Liver (tissue), 3 donors: ENCODE data around the gene TMEM140.

Source experiments
- ATF3 ChIP-seq: IDR thresholded peaks from 2 replicates; pipeline ENCODE4 v1.6.1; 2016; ENCODE audit warnings: antibody characterized with exemption
- CTCF ChIP-seq: fragments of 150-350 bp; IDR thresholded peaks from 2 replicates; pipeline ENCODE4 v1.5.1; 2017; ENCODE audit warnings: improper control_type of control experiment, low read depth, low read length; ENCODE audit not compliant: missing input control
- EGR1 ChIP-seq, 2 donors: IDR thresholded peaks; 2 replicates each; pipeline ENCODE4 v1.6.1; 2016 to 2018; ENCODE audit warnings: antibody characterized with exemption in 2 of 2, low read depth in 2 of 2
- GABPA ChIP-seq, 2 donors: IDR thresholded peaks in 1 of 2; conservative IDR thresholded peaks in 1 of 2; 2 replicates each; pipeline ENCODE4 v1.6.1; 2016; ENCODE audit warnings: antibody characterized with exemption in 2 of 2, mild to moderate bottlenecking in 1 of 2, moderate library complexity in 1 of 2
- JUND ChIP-seq, 2 donors: IDR thresholded peaks; 2 replicates each; pipeline ENCODE4 v1.6.1; 2016; ENCODE audit warnings: antibody characterized with exemption in 2 of 2
- MAX ChIP-seq: IDR thresholded peaks from 2 replicates; pipeline ENCODE4 v1.6.1; 2016; ENCODE audit warnings: antibody characterized with exemption
- NR2F2 ChIP-seq: IDR thresholded peaks from 2 replicates; pipeline ENCODE4 v1.6.1; 2016; ENCODE audit warnings: antibody characterized with exemption
- RAD21 ChIP-seq, 2 donors: IDR thresholded peaks; 2 replicates each; pipeline ENCODE4 v1.6.1; 2016; ENCODE audit warnings: antibody characterized with exemption in 2 of 2, mild to moderate bottlenecking in 2 of 2
- REST ChIP-seq: IDR thresholded peaks from 2 replicates; pipeline ENCODE4 v1.6.1; 2016; ENCODE audit warnings: antibody characterized with exemption, mild to moderate bottlenecking
- RXRA ChIP-seq, 2 donors: IDR thresholded peaks; 2 replicates each; pipeline ENCODE4 v1.6.1; 2017 to 2018; ENCODE audit warnings: antibody characterized with exemption in 2 of 2, mild to moderate bottlenecking in 1 of 2
- SP1 ChIP-seq: IDR thresholded peaks from 2 replicates; pipeline ENCODE4 v1.6.1; 2018; ENCODE audit warnings: antibody characterized with exemption, mild to moderate bottlenecking
- TAF1 ChIP-seq: conservative IDR thresholded peaks from 2 replicates; pipeline ENCODE4 v1.6.1; 2016; ENCODE audit warnings: antibody characterized with exemption, mild to moderate bottlenecking
- YY1 ChIP-seq: IDR thresholded peaks from 2 replicates; pipeline ENCODE4 v1.6.1; 2016; ENCODE audit warnings: antibody characterized with exemption, mild to moderate bottlenecking
- ZBTB33 ChIP-seq: IDR thresholded peaks from 2 replicates; pipeline ENCODE4 v1.6.1; 2016; ENCODE audit warnings: antibody characterized with exemption
- donor health status: healthy.
- donor health status: healthy.

GRCh38 chr7:135143885-135144668 lies 3.8 kb upstream of the TMEM140 start:
- TF ChIP-seq CTCF (no peak), ATF3 (no peak), TAF1 (no peak), YY1 (no peak), SP1 (peak; percentile 34), RAD21 (IDR thresholded peaks at IDR 0.05) (peak in 1 of 2 donors; percentile 16), GABPA (IDR thresholded peaks at IDR 0.05 in 1 of 2, conservative IDR thresholded peaks at IDR 0.05 in 1 of 2) (no peak), MAX (no peak), JUND (IDR thresholded peaks at IDR 0.05) (no peak), EGR1 (IDR thresholded peaks at IDR 0.05; ENCODE audit: low read depth in 2 of 2) (no peak), ZBTB33 (no peak), REST (no peak), RXRA (IDR thresholded peaks at IDR 0.05) (peak; percentile 49 to 57), NR2F2 (peak; percentile 80)
